GM23248 (cell line): ENCODE results near the gene SUPT5H. TPM values are rescaled to one million over a fixed set of nuclear protein-coding genes. Genes with fewer than 3 reads are reported as not detected.

ENCODE experiments used
- DNase-seq: peaks from one replicate; pipeline ENCODE4 v3.0.0-alpha.2; 2015
- H2AFZ ChIP-seq: fragments of 200-600 bp; sonication (generic); 2 replicates; pipeline ENCODE4 v1.6.1; 2016; ENCODE audit warnings: antibody characterized with exemption
- H3F3A ChIP-seq: fragments of 200-600 bp; sonication (generic); 2 replicates; pipeline ENCODE4 v1.6.1; 2016; ENCODE audit warnings: mild to moderate bottlenecking, antibody characterized with exemption, mixed run types; ENCODE audit not compliant: insufficient read depth
- H3K27ac ChIP-seq: fragments of 200-600 bp; sonication (generic); 2 replicates; pipeline ENCODE4 v1.5.1; 2016; ENCODE audit warnings: mild to moderate bottlenecking
- H3K27me3 ChIP-seq: fragments of 200-600 bp; sonication (generic); replicated peaks from 2 replicates; pipeline ENCODE4 v1.6.1; 2016; ENCODE audit warnings: mild to moderate bottlenecking; ENCODE audit not compliant: insufficient read depth
- H3K36me3 ChIP-seq: fragments of 200-600 bp; sonication (generic); 2 replicates; pipeline ENCODE4 v1.6.1; 2016; ENCODE audit warnings: low read depth, mild to moderate bottlenecking
- H3K4me1 ChIP-seq: fragments of 200-600 bp; sonication (generic); 2 replicates; pipeline ENCODE4 v1.6.1; 2016; ENCODE audit warnings: mild to moderate bottlenecking; ENCODE audit not compliant: insufficient read depth
- H3K4me2 ChIP-seq: fragments of 200-600 bp; sonication (generic); one replicate; pipeline ENCODE4 v1.6.1; 2016; ENCODE audit warnings: mild to moderate bottlenecking; ENCODE audit not compliant: unreplicated experiment
- H3K4me3 ChIP-seq: fragments of 200-600 bp; sonication (generic); 2 replicates; pipeline ENCODE4 v1.5.1; 2016; ENCODE audit warnings: mild to moderate bottlenecking
- H3K79me2 ChIP-seq: fragments of 200-600 bp; sonication (generic); 2 replicates; pipeline ENCODE4 v1.6.1; 2016; ENCODE audit warnings: mild to moderate bottlenecking; ENCODE audit not compliant: insufficient read depth
- H3K9ac ChIP-seq: fragments of 200-600 bp; sonication (generic); 2 replicates; pipeline ENCODE4 v1.6.1; 2016; ENCODE audit warnings: mild to moderate bottlenecking
- H3K9me2 ChIP-seq: fragments of 200-600 bp; sonication (generic); 2 replicates; pipeline ENCODE4 v1.6.1; 2016; ENCODE audit warnings: mixed run types, mild to moderate bottlenecking, moderate library complexity; ENCODE audit not compliant: insufficient read depth
- H3K9me3 ChIP-seq: fragments of 200-600 bp; sonication (generic); one replicate; pipeline ENCODE4 v1.6.1; 2017; ENCODE audit warnings: low read depth
- H4K20me1 ChIP-seq: fragments of 200-600 bp; sonication (generic); 2 replicates; pipeline ENCODE4 v1.6.0; 2016; ENCODE audit not compliant: insufficient read depth
- EZH2 ChIP-seq: fragments of 200-600 bp; sonication (generic); IDR thresholded peaks from 2 replicates; pipeline ENCODE4 v1.6.1; 2018; ENCODE audit warnings: antibody characterized with exemption, mild to moderate bottlenecking; ENCODE audit not compliant: insufficient read depth, poor library complexity, severe bottlenecking
- EZH2phosphoT487 ChIP-seq: fragments of 200-600 bp; sonication (generic); IDR thresholded peaks from 2 replicates; pipeline ENCODE4 v1.6.1; 2018; ENCODE audit warnings: antibody characterized with exemption, moderate library complexity, mild to moderate bottlenecking, low read depth; ENCODE audit not compliant: insufficient read depth
- WGBS, 2 experiments: methylation state at CpG; one replicate each; pipeline ENCODE4 v1.1.6; 2015 to 2017; ENCODE audit warnings: low lambda C conversion rate in 2 of 2, low coverage in 1 of 2; ENCODE audit errors: missing lambda C conversion rate in 2 of 2; 5-methylcytosine and 5-hydroxymethylcytosine counted together
- in situ Hi-C: fragments of 300-500 bp; cut with MboI; formaldehyde crosslinking; loops from 2 replicates; pipeline ENCODE4 v1.15.0; 2020
- polyA plus RNA-seq: library from polyadenylated mRNA; unstranded; fragments of >200 nt; fragmentation: Nextera tagmentation; extraction: Ambion mirVana; gene quantifications from 2 replicates; pipeline ENCODE4 v1.2.1, GENCODE V29; 2016
- total RNA-seq: library from RNA; depleted of rRNA; stranded (reverse); fragments of >200 nt; shearing (Covaris generic); gene quantifications from 2 replicates; pipeline ENCODE4 v1.2.3, GENCODE V29; 2014

Gene SUPT5H
- total and polyA plus RNA-seq, 2 experiments from 2014 or later, result 76.5 to 125 TPM

DNA sequence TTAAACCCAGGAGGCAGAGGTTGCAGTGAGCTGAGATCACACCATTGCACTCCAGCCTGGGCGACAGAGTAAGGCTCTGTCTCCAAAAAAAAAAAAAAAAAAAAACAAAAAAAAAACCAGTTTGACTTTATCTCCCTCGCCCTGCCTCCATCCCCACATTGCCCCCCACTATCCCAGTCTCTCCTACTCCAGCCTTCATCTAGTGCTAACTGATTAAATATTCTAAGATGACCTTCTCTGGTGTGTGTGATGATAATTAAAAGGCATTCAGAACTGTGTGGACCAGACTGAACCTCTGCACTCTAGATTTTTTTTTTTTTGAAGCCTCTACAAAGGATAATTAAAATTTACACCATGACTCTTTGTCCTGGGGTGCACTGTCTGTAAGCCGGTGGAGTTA lies 47.4 kb downstream of the SUPT5H start:
- no peaks in the 10 kb centered on the region for H3F3A ChIP-seq
- peaks cover 17% of the 10 kb centered on the region for H3K27me3 ChIP-seq
- no peak overlapping the region for H3K4me2 ChIP-seq
- no peak overlapping the region for H2AFZ ChIP-seq
- H3K9ac ChIP-seq, result no peak overlapping the region
- no peaks in the 10 kb centered on the region for H3K9me2 ChIP-seq
- no peak for TF ChIP-seq EZH2phosphoT487
- H3K27ac ChIP-seq, result no peak overlapping the region
- no peaks in the 10 kb centered on the region for H3K4me1 ChIP-seq
- in situ Hi-C loops, result no loop called here
- H3K36me3 ChIP-seq, result no peaks in the 10 kb centered on the region; the same call in 1 of the 2 replicates
- H3K4me3 ChIP-seq, result no peak overlapping the region
- no peaks in the 10 kb centered on the region for H3K79me2 ChIP-seq
- no peaks in the 10 kb centered on the region for H3K9me3 ChIP-seq
- WGBS, 2 experiments, result 73 to 75% methylated on average over 3 of the region's 3 CpGs
- DNase-seq, result no peak
- H4K20me1 ChIP-seq, result no peaks in the 10 kb centered on the region

GRCh38 chr19:39494661-39495060 lies 49.3 kb downstream of the SUPT5H start:
- in situ Hi-C loops, result no loop called here
- Histone ChIP-seq H4K20me1 (no peaks in the 10 kb centered on the region), H3K9ac (no peak overlapping the region), H3K9me3 (no peaks in the 10 kb centered on the region), H3K4me2 (no peak overlapping the region), H3K27me3 (peaks cover 35% of the 10 kb centered on the region), H3F3A (no peaks in the 10 kb centered on the region), H3K79me2 (no peaks in the 10 kb centered on the region), H2AFZ (no peak overlapping the region), H3K4me3 (no peak overlapping the region), H3K36me3 (no peaks in the 10 kb centered on the region; the same call in 1 of the 2 replicates), H3K27ac (no peak overlapping the region), H3K9me2 (no peaks in the 10 kb centered on the region), H3K4me1 (0 out of 2 replicates have a peak, but pooled peaks cover 5% of the 10 kb centered on the region)
- WGBS, 2 experiments, result 60 to 63% methylated on average over 5 of the region's 5 CpGs
- no peak for DNase-seq
- TF ChIP-seq EZH2phosphoT487 (no peak), EZH2 (no peak)

DNA sequence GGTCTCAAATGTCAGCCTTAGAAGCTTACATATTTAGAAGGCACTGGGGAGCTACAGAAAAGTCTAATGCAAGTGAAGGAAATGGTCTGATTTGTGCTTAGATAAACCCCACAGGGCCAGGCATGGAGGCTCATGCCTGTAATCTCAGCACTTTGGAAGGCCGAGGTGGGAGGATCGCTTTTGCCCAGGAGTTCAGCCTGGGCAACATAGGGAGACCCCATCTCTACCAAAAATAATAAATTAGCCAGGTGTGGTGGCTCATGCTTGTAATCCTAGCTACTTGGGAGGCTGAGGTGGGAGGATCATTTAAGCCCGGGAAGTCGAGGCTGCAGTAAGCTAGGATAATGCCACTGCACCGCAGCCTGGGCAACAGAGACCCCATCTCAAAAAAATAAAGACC lies 50.7 kb downstream of the SUPT5H start:
- TF ChIP-seq EZH2phosphoT487 (no peak), EZH2 (no peak)

DNA sequence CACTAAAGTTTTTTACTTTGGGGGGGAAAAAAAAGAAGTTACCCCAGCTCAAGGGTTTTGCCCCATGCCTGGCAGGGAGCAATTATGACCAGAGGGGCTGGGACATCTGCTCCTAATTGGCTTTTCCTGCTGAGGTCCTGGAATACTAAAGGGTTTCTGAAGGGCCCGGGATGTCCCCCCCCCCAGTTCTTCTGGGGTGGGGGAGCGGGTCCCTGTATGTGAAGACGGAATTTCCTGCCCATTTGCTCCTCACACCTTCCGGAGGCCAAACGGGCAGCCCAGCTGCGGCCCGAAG lies 52.3 kb downstream of the SUPT5H start:
- Histone ChIP-seq H3K9ac (no peak overlapping the region), H3F3A (no peaks in the 10 kb centered on the region), H3K27ac (no peak overlapping the region), H3K36me3 (no peaks in the 10 kb centered on the region), H3K4me3 (peak overlapping the region; percentile 18; the same call in 1 of the 2 replicates), H3K27me3 (peaks cover 45% of the 10 kb centered on the region), H3K4me1 (0 out of 2 replicates have a peak, but pooled peaks cover 5% of the 10 kb centered on the region), H3K9me3 (no peaks in the 10 kb centered on the region), H3K79me2 (no peaks in the 10 kb centered on the region), H4K20me1 (no peaks in the 10 kb centered on the region), H3K9me2 (no peaks in the 10 kb centered on the region), H3K4me2 (peak overlapping the region; percentile 30), H2AFZ (peak overlapping the region; percentile 42; the same call in 1 of the 2 replicates)
- DNase-seq, result no peak
- in situ Hi-C loops, result no loop called here
- 2 to 5% methylated on average over 6 to 7 of the region's 7 CpGs for WGBS, 2 experiments
- TF ChIP-seq EZH2 (no peak), EZH2phosphoT487 (no peak)

More for the DNA sequence above, 50.7 kb downstream of the SUPT5H start:
- no peaks in the 10 kb centered on the region for H3K9me3 ChIP-seq
- in situ Hi-C loops, result no loop called here
- H3K9me2 ChIP-seq, result no peaks in the 10 kb centered on the region
- H3F3A ChIP-seq, result no peaks in the 10 kb centered on the region
- H2AFZ ChIP-seq, result no peak overlapping the region
- H3K36me3 ChIP-seq, result no peaks in the 10 kb centered on the region; the same call in 1 of the 2 replicates
- H3K27me3 ChIP-seq, result peaks cover 45% of the 10 kb centered on the region
- H3K4me3 ChIP-seq, result no peak overlapping the region
- H3K4me2 ChIP-seq, result no peak overlapping the region
- no peaks in the 10 kb centered on the region for H4K20me1 ChIP-seq
- 46 to 54% methylated on average over 5 of the region's 5 CpGs for WGBS, 2 experiments
- H3K27ac ChIP-seq, result no peak overlapping the region
- no peak for DNase-seq
- 0 out of 2 replicates have a peak, but pooled peaks cover 5% of the 10 kb centered on the region for H3K4me1 ChIP-seq
- H3K79me2 ChIP-seq, result no peaks in the 10 kb centered on the region
- no peak overlapping the region for H3K9ac ChIP-seq
